ENCODE measurements around the gene CARD10. TPM values are rescaled to one million over a fixed set of nuclear protein-coding genes. Genes with fewer than 3 reads are reported as not detected.
"Not testable (repeated sequence)": the region's sequence is repeated elsewhere in the genome, so short reads cannot be mapped to it uniquely, and the experiment has no call there.

The CARD10 gene
- total RNA-seq, 1 donor from 2014 or later: 57.1 TPM

DNA sequence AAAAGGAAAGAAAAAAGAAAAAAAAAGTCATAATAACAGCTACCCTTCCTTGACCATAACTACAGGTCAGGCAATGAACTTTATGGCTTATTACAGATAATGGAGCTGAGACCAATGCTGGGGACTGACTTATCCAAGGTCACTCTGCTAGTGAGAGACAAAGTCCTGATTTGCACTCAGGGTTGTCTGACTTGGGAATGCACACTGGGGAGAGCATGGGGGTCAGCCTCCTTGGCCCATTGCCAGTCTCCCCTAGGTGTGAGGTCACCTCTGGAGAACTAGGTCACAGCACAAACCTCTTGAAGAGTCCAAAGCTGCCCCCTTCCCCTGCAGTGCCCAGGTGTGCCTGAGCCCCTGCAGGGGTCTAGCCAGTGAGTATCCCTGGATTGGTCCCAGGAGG, 35.8 kb upstream of the CARD10 start:
- no peak for DNase-seq (ENCODE audit: low read depth in 2 of 2)

DNA sequence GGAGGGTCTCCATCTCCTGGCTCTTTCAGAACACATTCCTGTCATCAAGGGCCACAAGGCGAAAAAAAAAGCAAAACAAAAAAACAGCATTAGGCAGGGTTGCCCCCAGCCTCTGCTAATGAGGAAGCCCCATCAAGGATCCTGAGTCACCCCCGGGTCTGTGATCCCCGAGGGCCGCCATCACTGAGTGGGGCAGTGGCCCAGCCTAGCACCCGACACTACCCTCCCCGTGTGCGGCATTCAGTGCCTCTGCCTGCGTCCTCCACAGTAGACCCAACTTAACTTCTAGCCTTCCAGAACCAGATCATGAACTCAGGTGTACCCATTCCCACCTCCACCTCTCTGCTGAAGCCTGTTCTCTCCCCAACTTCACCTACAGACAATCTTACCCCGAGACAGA, 34.5 kb upstream of the CARD10 start:
- DNase-seq (ENCODE audit: low read depth in 2 of 2): no peak

DNA sequence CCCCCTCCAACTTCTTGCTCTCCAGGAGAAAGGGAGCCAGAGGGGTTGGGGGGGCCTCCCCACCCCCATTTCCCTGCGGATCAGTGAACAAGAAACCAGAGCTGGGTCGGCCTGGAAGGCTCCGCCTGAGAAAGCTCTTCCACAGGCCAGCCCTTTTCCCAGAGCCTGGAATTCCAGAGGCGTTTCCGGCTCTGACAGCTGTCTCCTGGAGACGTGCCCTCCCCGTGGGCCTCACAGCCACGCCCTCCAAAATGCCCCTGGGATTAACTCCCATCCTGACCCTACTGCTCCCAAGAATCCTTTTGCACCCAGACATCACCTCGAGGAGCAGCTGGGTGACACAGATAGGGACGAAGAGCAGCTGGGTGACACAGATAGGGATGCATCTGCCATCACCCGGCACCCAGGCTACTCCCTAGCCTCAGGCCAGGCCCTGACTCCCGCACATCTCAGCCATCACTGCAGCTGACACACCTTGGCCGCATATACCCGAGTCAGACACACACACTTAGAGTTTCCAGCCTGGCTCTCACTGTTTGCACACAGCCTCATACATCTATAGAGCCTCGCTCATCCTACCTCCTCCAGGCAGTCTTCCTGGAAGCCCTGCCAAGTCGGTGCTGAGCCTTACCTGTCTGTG, 33.4 kb upstream of the CARD10 start:
- DNase-seq (ENCODE audit: low read depth in 2 of 2): peak in 1 of 2 donors; percentile 52

DNA sequence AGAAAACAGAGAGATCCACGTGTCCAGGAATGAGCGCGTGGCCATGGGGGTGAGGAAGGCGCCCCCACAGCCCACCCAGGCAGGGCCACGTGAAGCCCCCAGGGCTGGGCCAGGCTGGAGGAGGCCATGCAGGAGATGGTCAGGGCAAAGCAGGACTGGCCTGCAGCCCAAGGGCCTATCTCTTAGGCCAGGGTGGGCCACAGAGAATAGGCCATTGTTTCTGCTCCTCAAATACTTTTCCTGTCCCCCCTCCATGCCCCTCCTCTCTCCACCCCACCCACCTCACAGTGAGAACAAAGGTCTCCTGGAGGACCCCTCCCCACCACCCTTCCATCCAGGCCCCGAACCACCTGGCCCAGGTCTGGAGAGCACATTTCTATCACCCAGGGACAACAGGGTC, 32.8 kb upstream of the CARD10 start:
- no peak for DNase-seq (ENCODE audit: low read depth in 2 of 2)

DNA sequence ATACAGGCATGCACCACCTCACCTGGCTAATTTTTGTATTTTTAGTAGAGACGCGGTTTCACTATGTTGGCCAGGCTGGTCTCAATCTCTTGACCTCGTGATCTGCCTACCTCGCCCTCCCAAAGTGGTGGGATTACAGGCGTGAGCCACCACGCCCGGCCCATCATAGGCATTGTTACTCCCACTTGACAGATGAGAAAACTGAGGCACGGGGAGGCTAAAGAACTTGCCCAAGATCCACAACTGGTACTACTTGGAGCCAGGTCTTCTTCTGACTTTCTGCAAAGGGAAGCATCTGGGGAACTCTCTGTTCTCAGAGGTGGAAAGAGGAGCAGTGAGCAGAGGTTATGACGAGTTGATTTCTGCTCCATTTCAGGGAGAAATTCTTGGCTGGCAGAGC, 31.7 kb upstream of the CARD10 start:
- DNase-seq (ENCODE audit: low read depth in 2 of 2): not testable (repeated sequence)

DNA sequence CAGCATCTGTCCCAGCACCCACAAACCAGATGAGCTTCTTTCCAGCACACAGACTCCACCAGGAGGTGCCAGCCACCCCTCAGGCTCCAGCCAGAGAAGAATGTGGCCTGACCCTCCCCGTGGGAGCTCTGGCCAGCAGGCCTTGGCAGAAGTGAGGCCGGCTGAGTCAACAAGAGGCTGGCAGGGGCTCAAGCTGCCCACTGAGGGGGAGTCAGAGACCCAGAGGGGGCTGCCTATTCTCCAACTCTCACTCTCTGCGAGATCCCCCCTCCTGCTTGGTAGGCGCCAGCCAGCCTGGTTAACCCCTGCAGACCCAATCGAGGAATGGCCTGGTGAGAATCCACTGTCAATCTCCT, 30.5 kb upstream of the CARD10 start:
- peak; percentile 55 to 70 for DNase-seq (ENCODE audit: low read depth in 2 of 2)

DNA sequence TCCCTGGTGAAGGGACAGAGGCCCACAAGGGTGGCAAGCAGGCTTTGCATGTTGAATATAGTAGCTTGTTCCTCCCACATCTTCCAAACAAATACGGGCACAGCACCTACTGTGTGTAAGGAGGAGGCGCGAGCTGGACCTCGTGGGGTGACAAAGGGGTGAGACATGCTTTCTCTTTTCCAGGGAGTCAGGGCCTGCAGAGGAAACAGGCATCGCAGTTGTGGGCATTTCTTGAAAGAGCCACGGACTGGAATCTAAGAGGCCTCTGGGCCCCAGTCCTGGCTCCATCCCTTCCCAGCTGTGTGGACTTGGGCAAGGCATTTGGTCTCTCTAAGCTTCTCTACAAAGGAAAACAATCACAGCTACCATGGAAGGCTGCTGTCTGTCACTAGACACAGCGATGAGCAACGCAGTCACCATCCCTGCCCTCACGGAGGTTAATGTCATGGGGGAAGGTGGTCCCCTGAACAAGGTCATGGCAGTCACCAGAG, 28.1 kb upstream of the CARD10 start:
- no peak for DNase-seq (ENCODE audit: low read depth in 2 of 2)

DNA sequence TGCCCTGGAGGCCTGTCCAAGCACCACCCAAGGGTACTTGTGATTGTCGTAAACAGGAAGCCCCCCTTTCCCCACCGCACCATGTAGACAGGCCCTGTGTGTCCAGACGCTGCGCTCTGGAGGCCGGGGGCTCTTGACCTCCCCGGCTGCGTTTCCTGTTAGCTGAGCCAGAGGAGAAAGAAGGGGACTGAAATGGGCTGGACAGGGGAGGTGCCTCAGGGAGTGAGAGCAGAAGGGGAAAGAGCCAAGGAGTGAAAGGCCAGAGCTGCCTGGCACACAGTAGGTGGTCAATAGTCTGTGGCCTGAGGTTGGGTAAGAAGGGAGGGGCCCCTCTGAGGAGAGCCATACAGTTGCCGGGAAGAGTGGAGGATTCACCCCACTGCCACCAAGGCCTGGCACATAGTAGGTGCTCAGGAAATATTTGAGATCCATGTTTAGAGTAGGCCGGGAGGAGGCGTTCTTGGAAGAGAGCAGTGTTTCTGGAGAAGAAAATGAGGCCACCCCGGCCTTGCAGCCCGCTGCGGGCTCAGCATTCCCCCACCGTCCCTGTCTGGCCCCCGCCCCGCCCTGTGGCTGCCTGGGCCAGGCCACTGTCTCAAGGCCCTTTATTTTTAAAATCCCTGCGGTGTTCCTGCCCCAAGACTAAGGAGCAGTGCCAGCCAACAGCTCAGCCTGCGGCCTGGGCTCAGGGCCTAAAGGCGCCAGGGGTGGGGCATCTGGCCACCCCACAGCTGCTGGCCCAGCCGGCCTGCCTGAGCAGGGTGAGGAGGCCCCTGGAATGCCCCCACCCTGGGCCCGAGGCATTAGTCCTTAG, 27.4 kb upstream of the CARD10 start:
- DNase-seq (ENCODE audit: low read depth in 2 of 2): peak; percentile 39 to 97

DNA sequence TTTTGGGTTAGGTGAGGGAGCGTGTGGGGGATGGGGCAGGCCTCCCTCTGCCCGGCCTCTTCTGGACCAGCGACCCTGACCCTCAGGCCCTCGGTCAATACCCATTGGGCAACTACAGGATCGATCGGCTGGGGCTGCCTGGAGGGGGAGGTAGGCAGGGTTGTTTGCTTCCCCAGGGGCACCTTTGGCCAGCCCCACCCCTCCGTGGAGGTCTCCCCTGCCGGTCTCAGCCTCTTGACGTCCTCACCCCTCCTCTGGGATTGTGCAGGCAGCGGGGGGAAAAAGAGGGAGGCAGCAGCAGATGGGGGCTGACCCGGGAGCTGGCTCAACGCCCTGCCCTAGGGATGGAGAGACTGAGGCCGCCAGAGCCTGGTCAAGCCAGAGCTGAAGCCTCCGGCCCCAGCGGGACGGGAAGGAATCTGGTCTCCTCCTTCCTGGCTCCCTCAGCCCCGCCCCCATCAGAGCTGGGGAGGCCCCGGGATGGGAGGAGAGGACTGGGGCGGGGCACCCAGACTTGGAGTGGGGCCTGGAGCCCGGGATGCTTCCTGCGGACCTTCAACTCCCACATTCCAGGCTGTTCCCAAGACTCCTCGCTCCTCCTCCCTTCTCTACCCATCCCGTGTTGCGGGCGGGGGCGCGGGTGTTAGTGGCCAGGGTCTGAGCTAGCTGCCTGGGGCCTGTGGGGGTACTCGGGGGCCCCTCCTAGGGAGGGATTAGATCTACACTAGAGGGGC, 26.7 kb upstream of the CARD10 start:
- DNase-seq (ENCODE audit: low read depth in 2 of 2): peak; percentile 43 to 97

DNA sequence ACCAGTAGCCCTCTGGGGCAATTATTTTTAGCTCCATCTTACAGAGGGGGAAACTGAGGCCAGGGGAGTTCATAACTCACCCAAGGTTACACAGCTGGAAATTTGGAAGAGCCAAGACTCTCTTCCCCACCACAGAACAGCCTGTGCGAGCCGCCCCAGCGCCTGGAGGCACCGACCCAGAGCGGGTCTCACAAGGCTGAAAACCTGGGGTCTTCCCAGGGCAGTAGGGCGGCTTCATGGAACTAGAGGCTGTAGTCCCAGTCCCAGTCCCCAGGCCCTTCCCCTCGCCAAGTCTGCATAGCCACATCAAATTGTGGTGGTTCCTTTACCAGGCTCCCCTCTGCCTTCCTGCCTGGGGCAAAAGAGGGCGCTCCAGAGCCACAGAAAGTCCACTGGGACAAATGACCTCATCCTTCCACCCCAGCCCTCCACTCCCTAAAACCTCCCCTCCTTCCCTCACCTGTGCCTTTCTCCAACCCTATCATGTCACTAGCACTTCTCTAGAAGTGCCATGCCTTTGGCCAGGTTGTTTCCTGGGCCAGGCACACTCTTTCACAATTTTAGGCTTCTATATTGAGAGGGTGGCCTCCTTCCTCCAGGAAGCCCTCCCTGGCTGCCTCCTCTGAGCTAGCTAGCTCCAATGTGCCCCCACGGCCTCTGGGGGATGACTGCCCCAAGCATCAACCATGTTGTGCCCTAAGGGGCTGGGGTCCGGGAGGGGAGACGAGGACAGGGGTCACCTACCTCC, 25.9 kb upstream of the CARD10 start:
- peak; percentile 72 to 79 for DNase-seq (ENCODE audit: low read depth in 2 of 2)

DNA sequence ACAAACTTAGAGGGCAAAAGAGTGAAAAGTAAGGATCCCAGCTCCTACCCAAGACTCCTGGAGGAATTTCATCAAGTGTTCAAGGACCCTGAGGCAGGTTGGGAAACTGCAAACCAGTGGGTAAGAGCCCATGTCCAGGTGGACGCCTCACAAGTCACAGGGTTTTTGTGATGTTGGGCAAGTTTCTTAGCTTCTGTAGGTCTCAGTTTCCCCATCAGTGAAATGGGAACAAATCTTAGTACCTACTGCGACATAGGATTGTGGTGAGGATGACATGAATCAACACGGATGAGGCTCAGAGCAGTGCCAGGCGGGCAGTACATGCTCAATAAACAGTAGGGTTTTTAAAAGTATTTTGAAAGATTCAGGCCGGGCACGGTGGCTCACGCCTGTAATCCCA, 23.7 kb upstream of the CARD10 start:
- DNase-seq (ENCODE audit: low read depth in 2 of 2): no peak

DNA sequence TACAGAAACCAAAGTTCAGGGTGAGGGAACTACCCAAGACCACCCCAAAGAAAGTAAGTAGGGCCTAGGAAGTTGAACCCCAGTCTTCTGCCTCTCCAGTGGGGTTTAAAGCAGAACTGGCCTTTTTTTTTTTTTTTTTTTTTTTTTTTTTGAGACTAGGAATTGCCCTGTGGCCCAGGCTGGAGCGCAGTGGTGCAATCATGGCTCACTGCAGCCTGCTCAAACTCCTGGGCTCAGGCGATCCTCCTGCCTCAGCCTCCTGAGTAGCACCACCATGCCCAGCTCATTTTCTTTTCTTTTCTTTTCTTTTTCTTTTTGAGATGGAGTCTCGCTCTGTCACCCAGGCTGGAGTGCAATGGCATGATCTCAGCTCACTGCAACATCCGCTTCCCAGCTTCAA, 23.2 kb upstream of the CARD10 start:
- not testable (repeated sequence) for DNase-seq (ENCODE audit: low read depth in 2 of 2)

DNA sequence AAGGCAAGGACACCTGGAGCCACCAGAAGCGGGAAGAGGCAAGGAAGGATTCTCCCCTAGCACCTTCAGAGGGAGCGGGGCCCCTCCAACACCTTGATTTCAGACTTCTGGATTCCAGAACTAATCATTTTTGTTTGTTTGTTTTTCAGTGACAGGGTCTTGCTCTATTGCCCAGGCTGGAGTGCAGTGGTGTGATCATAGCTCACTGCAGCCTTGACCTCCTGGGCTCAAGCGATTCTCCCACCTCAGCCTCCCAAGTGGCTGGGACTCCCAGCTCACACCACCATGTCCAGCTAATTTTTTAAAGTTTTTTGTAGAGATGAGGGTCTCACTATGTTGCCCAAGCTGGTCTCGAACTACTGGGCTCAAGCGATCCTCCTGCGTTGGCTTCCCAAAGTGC, 20.6 kb upstream of the CARD10 start:
- DNase-seq (ENCODE audit: low read depth in 2 of 2): not testable (repeated sequence)

DNA sequence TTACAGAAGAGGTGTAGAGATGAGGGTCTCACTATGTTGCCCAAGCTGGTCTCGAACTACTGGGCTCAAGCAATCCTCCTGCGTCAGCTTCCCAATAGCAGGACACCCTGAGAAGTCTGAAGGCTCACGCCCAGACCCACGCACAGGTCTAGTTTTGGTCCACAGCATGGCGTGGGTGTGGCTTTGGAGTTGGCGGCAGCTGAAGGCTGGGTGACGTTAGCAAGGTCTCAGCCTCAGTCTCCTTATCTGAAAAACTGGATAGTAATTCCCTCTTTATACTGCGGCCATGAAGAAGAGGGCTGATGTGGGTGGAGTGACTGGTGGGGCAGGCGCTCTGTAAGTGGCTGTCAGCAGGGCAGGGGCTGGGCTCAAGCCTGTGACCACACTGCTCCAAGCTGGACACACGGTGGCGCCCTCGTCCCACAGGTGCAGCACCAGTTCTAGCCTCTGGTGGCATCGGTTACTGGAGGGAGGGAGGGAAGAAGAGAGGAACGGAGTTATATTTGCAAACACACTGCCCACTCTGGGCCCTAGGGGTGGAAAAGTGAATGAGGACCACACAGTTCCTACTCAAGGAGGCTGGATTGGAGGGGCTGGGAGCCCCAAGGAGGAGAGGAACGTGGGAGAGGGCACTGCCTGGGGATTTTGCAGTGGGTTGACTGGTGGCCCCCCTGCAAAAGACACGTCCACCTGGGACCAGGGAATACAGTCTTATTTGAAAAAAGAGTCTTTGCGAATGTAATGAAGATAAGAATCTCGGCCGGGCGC, 19.6 kb upstream of the CARD10 start:
- peak; percentile 95 to 97 for DNase-seq (ENCODE audit: low read depth in 2 of 2)

DNA sequence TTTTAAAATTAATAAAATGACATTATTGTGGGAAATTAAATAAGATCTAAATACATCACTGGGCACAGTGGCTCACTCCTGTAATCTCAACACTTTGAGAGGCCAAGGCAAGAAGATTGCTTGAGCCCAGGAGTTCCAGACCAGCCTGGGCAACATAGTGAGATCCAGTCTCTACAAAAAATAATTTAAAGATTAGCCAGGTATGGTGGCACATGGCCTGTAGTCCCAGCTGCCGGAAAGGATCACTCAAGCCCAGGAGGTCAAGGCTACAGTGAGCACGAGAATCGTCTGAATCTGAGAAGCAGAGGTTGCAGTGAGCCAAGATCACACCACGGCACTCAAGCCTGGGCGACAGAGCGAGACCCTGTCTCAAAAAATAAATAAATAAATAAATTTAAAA, 15.9 kb upstream of the CARD10 start:
- DNase-seq (ENCODE audit: low read depth in 2 of 2): no peak

DNA sequence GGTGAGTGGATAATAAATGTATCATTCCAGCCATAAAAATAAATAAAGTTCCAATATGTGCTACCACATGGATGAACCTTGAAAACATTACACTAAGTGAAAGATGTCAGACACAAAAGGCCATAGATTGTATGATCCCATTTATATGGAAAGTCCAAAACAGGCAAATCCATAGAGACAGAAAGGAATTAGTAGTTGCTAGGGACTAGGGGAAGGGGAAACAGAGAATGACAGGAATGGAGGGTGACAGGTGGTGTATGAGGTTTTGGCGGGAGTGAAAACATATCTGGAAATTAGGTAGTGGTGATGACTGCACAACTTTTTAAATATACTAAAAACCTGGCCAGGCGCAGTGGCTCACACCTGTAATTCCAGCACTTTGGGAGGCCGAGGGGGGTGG, 15.2 kb upstream of the CARD10 start:
- DNase-seq (ENCODE audit: low read depth in 2 of 2): no peak

DNA sequence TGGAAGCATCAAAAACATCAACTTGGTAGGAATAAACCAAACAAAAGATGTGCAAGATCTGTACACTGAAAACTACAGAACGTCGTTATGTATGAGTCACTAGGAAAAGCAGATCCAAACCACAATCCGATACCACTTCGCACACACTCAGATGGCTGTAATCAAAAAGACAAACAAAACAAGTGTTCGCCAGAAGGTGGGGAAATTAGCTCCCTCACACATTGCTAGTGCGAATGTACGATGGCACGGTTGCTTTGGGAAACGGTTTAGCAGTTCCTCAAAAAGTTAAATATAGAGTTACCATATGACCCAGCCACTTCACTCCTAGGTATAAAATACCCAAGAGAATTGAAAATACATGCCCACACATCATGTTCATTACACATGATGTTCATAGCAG, 14.8 kb upstream of the CARD10 start:
- peak in 1 of 2 donors; percentile 81 for DNase-seq (ENCODE audit: low read depth in 2 of 2)

DNA sequence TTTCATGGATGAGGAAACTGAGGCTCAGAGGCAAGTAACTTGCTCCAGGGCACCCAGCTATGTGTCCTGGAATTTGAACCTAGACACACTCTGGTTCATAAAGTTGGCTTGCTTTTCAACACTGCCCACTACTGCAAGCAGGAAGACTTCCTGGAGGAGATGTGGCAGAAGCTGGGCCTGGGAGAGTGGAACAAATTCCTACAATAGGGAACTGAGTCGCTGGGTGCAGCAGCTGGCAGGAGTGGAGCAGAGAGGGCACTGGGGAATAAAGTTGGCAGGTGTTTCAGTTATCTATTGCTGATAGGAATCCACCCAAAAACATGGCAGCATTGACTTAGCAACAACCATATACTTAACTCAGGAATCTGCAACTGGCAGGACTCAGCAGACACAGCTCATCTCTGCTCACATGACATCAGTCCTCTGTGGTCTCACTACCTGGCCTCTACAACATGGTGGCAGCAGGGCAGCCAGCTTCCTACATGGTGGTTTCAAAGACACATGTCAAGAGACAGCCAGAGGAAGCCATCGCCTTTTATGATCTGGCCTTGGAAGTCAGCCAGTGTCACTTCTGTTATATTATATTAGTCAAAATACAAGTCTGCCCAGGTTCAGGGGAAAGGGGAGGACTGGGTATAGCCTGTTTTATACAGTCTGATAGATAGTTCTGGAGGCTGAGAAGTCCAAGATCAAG, 10.6 kb upstream of the CARD10 start:
- peak in 1 of 2 donors; percentile 23 for DNase-seq (ENCODE audit: low read depth in 2 of 2)

DNA sequence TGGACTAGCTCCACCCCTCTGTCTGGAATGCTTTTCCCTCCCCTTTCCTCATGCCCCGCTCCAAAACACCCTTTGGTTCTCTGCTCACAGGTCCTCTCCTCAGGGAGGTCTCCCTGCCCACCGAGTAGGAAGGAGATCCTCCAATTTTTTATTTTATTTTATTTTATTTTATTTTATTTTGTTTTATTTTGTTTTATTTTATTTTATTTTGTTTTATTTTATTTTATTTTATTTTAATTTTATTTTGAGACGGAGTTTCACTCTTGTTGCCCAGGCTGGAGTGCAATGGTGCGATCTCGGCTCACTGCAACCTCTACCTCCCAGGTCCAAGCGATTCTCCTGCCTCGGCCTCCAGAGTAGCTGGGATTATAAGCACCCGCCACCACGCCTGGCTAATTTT, 8.7 kb upstream of the CARD10 start:
- not testable (repeated sequence) for DNase-seq (ENCODE audit: low read depth in 2 of 2)

DNA sequence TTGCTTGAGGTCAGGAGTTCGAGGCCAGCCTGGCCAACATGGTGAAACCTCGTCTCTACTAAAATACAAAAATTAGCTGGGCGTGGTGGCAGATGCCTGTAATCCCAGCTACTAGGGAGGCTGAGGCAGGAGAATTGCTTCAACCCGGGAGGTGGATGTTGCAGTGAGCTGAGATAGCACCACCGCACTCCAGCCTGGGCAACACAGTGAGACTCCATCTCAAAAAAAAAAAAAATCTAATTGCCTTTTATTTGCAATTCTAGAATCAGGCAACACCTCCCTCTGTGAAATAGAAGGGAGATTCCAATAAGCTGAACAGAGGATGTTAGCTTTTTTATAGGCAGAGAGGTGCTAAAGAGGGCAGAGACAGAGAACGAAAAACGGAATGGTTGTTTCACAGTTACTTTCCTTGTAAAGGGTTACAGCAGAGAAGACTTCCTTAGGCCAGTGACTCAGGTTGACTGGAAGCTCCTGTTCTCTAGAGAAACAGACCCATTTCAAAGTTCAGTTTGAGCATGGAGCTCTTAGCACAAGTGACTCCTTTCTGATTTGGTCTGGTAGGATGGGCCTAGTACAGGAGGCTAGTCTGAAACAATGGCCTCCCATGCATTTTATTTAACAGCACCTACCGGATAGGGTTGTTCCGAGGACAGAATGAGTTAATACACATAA, 8.0 kb upstream of the CARD10 start:
- peak in 1 of 2 donors; percentile 45 for DNase-seq (ENCODE audit: low read depth in 2 of 2)

Measured in lung microvascular endothelial cell (primary cell).